Stimulated activated CD4-positive, alpha-beta T cell treated with anti-CD3 and anti-CD28 coated beads, Interleukin-1b, Interleukin-23, amount 100 ng/mL, for 4 hours (primary cell): ENCODE measurements around the gene TAF3.

Source experiments
- DNase-seq, 2 donors: peaks; one replicate each; pipeline ENCODE4 v3.0.0-alpha.2; 2020; ENCODE audit warnings: low read depth in 2 of 2

TAF3 gene

DNA sequence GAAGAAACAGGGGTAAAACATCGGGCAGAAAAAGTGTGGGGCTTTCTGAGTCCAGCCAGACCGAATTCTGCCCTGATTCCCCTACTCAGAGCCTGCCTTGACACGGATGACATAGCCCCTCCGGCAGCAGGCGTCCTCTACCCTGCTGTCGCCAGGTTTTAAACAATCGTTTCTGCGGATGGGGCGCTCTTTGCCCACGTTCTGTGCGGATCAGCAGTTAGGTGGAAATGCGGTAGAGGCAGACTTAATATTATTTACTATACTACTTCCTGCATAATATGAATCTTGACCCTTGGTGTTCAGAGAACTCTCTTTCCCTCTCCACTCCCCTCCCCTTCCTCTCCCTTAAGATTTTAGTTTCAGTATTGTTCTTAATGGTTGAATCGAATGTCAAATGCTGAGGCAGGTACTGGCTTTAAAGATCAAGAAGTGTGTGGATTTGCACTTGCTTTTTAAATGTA is 238.6 kb downstream of the TAF3 start:
- peak in 1 of 2 donors; percentile 36 for DNase-seq

DNA sequence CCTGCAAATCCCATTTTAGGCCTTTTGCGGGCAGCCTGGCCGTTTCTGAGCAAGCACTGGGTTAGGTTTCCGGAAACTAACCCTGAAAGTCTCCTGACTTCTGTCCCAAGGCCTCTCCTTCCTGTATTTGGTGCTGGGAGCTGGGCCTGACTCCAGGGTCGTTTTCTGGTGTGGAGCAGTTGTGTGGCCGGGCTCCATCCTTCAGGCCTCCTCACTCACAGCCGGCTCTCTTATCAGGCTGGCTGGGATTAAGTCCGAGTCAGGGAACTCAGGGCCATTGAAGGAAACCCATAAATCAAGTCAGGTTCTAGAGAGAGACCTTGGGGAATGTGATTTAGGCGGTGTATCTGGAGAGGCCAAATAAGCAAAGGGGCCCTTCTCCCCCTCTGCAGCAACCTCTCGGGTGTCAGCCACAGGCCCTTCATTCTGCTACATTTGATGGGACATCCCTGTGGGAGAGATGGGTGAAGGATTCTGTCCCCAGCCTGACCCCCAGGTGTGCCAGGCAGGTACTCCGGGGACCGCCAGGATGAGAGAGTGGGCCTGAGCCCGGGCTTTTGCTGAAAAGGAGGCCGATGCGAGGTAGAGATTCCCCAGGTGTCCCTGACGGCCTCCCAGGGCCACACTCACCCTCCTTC is 239.4 kb downstream of the TAF3 start:
- DNase-seq, result no peak

DNA sequence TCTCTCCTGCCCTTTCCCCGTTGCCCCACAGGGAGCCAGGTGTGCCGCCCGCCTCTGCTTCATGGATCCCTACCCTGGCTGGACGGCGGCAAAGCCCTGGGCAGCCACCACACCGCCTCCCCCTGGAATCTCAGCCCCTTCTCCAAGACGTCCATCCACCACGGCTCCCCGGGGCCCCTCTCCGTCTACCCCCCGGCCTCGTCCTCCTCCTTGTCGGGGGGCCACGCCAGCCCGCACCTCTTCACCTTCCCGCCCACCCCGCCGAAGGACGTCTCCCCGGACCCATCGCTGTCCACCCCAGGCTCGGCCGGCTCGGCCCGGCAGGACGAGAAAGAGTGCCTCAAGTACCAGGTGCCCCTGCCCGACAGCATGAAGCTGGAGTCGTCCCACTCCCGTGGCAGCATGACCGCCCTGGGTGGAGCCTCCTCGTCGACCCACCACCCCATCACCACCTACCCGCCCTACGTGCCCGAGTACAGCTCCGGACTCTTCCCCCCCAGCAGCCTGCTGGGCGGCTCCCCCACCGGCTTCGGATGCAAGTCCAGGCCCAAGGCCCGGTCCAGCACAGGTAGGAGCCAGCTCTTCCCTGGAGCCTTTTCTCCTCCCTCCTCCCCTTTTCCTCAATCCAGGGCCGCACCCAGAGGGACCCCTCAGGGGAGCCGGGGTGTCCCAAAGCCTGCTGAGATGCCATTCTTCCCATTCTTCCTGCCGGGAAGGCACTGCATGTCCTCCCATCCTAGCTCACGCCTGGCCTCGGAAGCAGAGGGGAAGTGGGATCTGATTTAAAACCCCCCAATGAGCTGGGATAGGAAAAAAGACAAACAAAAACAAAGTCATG is 240.2 kb downstream of the TAF3 start:
- no peak for DNase-seq

DNA sequence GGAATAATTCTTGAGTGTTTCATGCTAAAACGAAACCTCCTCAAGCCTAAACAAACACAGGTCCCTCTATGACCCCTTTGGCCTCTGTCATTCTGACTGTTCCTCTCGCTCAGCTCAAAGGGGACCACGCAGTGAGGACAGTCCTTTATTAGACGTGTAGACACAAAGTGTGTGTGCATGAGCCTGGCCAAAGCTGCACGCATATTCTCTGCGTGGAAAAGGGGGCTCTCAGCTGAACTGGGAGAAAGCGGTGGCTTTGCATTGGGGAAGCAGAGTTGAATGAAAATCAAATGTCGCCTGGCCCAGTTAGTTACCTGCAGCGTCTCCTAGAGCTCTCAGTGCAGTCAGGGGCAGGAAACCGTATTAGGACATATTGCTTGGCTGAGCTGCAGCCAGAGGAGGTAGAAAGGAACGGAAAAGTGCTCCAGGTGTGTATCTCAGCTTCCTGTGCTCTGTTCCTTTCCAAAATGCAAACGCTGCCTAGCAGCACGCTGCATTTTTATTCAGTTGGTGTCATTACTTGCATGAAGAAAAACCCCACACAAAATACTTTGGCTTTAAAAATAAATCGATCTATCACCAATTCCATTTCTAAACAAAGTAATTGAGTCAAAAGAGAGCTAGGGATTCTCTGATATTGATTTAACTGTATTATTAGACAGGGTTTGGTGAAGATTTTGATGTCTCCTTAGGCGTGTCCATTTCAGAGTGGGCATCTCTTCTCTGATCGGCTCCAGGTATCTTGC is 241.1 kb downstream of the TAF3 start:
- DNase-seq, result no peak

DNA sequence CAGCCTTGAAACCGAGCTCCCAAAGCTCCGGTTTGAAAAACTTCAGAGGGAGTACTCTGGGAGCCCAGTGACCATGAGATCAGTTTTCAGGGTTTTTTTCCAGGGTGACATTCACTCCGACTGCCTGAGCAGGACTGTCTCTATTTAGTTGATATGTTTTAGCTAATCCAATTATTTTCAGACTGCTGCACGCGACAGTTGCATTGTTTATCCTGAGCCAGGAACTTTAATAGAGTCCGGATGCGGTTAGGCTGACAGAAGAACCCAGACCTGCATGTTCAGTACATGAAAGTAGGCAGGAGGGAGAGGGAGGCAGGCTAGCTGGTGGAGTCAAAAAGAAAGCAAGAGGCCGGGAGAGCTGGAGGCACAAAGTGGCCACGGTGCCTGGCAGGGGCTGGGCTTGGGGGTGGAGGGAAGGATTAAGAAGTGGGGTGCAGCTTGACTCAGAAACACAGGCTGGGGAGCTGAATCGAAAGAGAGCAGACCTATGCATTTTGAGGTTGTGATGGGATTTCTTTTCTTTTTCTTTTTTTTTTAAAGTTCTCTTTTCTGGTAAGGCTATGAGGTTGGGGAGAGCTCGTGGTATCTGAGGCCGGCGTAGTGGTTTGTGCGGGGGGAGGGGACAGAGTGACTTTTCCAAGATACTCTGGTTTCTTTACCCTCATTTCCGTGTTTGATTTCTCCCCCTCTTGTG is 241.9 kb downstream of the TAF3 start:
- no peak for DNase-seq

DNA sequence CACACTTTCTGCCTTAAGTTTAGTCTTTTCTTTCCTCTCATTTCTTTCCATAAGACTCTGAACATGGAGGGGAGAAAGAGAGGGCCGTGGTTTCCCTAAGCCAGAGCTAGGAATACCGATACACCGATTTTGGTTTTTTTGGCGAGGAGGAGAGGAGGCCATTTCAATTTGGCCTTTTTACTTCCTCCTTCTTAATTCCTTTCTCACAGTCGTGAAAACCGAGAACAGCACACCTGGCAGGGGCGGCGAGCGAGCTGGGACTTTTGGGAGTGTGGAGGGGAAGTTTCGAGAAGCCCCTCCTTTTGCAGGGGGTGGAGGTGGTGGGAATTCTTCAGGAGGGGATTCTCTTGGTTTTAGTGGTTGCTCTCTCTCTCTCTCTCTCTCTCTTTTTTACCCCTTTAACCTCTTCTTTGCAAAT is 242.4 kb downstream of the TAF3 start:
- no peak for DNase-seq

DNA sequence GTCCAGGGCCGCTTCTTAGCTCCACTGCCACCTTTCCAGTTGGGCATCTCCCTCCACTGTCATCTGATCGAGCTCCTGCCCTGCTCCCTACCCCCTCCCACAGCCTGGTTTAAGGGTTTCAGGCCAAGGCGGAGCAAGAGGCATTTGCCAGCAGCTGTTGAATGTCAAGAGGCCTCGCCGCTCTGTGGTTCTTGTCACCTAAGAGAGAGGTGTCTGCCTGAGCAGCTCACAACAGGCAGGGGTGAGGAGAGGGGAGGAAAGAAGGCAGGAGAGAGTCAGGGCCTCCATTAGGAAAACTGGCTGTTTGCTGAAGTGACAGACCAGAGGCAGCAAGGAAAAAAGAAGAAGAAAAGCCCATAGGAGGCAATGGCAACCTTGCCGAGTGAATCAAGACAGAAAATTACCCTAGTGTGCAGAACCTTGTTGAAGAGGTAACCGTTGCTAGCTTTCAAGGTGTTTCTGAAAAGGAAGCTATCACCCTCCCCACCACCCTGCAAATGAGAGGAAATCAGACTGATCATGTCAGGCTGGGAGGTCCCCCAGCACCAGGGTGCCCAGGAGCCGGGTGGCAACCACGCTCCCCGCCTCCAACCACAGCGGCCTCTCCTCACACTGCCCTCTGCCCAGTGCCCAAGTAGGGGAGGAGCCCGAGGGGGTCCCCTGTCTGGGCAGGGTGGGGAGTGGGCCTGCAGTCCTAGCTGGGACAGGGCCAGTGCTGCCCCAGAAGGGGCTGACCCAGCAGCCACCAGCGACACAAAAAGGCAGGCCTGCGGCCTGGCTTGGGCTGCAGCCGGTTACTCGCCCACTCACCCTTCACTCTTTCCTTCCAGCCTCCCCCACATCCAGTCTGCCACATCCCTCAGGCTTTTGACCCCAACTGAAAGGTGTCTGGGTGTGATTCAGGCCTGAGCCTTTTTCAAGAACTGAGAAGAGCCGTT is 243.2 kb downstream of the TAF3 start:
- no peak for DNase-seq

DNA sequence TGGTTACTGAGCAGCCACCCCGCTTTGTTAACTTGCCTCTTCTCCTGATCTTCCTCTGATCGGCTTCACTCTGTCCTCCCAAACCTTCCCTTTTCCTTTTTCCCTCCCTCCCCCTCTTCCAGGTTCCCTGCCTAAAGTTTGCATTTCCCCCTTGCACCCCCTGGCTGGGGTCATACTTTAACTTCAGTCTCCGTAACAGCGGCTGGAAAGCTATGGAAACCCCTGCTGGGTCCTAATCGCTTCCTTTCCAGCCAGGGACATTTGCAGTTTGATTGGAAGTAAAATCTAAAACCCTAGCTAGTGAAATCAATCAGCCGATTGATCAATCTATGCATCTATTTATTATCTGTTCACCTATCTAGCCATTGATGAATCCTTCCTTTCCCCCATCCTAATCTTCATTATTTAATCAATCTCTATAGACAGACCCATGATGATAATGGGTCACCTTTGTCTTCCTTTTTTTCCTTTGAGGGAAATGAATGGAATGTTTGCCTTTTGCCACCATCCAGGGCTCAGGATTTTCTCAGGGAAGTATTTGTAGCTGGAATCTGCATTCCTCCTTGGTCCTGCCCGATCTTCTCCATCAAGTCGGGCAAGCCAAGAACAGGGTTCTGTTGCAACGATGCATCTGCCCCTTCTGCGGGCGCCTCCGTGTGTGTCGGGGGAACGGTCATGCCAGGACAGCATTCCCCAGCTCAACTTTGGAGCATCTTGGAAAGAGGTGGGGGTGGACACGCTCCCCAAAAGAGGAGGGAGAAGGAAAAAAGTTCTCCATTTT is 245.0 kb downstream of the TAF3 start:
- no peak for DNase-seq

DNA sequence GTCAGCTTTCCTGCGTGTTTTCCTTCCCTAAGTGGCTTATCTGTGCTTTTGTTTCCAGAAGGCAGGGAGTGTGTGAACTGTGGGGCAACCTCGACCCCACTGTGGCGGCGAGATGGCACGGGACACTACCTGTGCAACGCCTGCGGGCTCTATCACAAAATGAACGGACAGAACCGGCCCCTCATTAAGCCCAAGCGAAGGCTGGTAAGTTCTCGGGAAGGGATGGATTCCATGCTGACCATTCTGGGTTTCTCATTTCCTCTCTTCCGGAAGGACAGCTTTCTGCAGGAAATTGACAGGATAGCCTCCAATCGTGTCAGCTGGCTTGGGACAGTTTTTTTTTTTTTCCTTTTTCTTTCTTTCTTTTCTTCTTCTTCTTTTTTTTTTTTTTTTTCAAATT is 245.6 kb downstream of the TAF3 start:
- DNase-seq, result no peak

DNA sequence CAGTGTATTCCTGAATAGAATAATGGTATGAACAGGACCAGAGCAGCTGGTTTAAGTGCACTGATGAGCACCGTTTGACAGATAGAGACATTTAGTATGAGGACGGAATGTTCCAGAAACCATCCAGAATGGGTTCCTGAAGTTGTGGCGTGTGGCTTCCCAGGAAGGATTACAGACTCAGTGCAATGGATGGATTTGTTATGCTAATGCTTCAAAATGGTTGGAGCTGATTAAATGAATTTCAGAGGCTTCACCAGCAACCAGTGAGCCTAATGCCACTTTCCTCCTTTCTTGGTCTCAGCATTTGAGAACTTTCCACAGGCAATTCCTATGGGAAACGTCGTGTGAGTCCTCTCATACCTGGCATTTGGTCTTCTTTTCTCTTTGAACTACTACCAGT is 246.1 kb downstream of the TAF3 start:
- no peak for DNase-seq

DNA sequence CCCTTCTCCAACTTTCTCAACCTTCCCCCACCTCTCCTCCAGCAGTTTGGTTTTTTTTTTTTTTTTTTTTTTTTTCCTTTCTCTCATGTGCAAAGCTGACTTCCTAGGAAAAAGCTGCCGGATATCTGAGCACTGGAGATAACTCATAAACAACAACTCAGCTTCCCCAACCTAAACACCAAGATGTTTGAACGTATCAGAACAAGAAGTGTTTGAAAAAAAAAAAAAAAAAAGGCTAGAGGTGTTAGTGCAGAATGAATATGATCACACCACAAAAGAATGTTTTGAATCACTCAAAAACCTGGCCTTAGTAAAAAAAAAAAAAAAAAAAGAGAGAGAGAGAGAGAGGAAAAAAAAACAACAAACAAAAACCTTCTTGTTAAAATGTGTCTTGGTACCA is 247.3 kb downstream of the TAF3 start:
- DNase-seq, result no peak

DNA sequence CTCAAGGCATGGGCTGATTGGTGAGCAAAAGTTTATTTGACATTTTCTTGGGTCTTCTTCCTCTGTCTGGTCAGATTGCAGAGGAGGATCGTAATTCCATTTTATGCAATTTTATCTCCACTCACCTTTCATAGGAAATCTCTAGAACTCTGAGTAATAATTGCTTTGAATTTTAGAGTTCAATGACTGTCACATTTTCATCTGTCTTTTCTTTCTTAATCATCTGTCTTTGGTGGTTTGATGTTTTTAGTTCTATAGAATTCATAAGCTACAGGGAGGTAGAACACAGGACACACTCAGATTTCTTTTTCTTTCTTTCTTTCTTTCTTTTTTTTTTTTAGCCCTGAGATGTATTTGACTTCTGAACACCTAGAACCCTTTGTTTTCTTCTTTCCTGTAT is 247.8 kb downstream of the TAF3 start:
- no peak for DNase-seq
